Endothelial cell of umbilical vein (primary cell): ENCODE measurements around the gene ZBTB17.

ENCODE experiments used
- EZH2 ChIP-seq: IDR thresholded peaks from 2 replicates; pipeline ENCODE4 v1.6.1; 2012; ENCODE audit warnings: borderline replicate concordance, low read depth, mild to moderate bottlenecking, moderate library complexity, low read length, inconsistent platforms; ENCODE audit not compliant: severe bottlenecking
- FOS ChIP-seq: IDR thresholded peaks from 2 replicates; pipeline ENCODE4 v1.6.1; 2011; ENCODE audit warnings: mild to moderate bottlenecking, low read length, moderate library complexity, borderline replicate concordance; ENCODE audit not compliant: insufficient read depth
- GATA2 ChIP-seq: IDR thresholded peaks from 2 replicates; pipeline ENCODE4 v1.7.0; 2011; ENCODE audit warnings: low read depth, mild to moderate bottlenecking, moderate library complexity, mixed read lengths, low read length; ENCODE audit not compliant: insufficient read length, insufficient read depth
- JUN ChIP-seq: IDR thresholded peaks from 2 replicates; pipeline ENCODE4 v1.6.1; 2011; ENCODE audit warnings: borderline replicate concordance, low read depth; ENCODE audit not compliant: insufficient read length, insufficient read depth
- MAX ChIP-seq: IDR thresholded peaks from 2 replicates; pipeline ENCODE4 v1.6.1; 2011; ENCODE audit not compliant: insufficient read depth, insufficient read length
- MYC ChIP-seq: IDR thresholded peaks from one replicate; pipeline ENCODE4 v1.6.1; 2011; ENCODE audit warnings: mild to moderate bottlenecking, low read depth, low read length
- POLR2A ChIP-seq: IDR thresholded peaks from 2 replicates; pipeline ENCODE4 v1.6.1; 2012; ENCODE audit warnings: low read depth, mild to moderate bottlenecking, control low read depth, low read length
- POLR2AphosphoS5 ChIP-seq: IDR thresholded peaks from 2 replicates; pipeline ENCODE4 v1.6.1; 2012; ENCODE audit warnings: low read depth, mild to moderate bottlenecking, control low read depth, low read length, moderate library complexity; ENCODE audit not compliant: insufficient read depth
- TF ChIP-seq, protein P1 (sequence below), 2 donors: IDR thresholded peaks; 1 replicate in 1 of 2; 2 replicates in 1 of 2; pipeline ENCODE4 v1.5.1; 2011; ENCODE audit warnings: low read length in 2 of 2, mild to moderate bottlenecking in 2 of 2, moderate library complexity in 2 of 2, control low read depth in 1 of 2, inconsistent platforms in 1 of 2, low read depth in 1 of 2; ENCODE audit not compliant: insufficient read depth in 1 of 2; ENCODE audit errors: extremely low read depth in 1 of 2

GRCh38 chr1:15945832-15946448 lies 30.0 kb downstream of the ZBTB17 start:
- TF ChIP-seq POLR2AphosphoS5: no peak
- TF ChIP-seq, protein P1, sequence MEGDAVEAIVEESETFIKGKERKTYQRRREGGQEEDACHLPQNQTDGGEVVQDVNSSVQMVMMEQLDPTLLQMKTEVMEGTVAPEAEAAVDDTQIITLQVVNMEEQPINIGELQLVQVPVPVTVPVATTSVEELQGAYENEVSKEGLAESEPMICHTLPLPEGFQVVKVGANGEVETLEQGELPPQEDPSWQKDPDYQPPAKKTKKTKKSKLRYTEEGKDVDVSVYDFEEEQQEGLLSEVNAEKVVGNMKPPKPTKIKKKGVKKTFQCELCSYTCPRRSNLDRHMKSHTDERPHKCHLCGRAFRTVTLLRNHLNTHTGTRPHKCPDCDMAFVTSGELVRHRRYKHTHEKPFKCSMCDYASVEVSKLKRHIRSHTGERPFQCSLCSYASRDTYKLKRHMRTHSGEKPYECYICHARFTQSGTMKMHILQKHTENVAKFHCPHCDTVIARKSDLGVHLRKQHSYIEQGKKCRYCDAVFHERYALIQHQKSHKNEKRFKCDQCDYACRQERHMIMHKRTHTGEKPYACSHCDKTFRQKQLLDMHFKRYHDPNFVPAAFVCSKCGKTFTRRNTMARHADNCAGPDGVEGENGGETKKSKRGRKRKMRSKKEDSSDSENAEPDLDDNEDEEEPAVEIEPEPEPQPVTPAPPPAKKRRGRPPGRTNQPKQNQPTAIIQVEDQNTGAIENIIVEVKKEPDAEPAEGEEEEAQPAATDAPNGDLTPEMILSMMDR (IDR thresholded peaks at IDR 0.05; ENCODE audit: extremely low read depth in 1 of 2, insufficient read depth in 1 of 2, low read depth in 1 of 2, low read length in 2 of 2): no peak
- TF ChIP-seq EZH2: no peak
- TF ChIP-seq POLR2A: no peak
- TF ChIP-seq MAX: no peak
- TF ChIP-seq FOS: no peak
- TF ChIP-seq GATA2: no peak
- TF ChIP-seq JUN: no peak
- no peak for TF ChIP-seq MYC
